CD4-positive, alpha-beta T cell treated with Interferon alpha-2 for 1 hour (primary cell): ENCODE data around the gene DTNB.
"Not testable (repeated sequence)": the region's sequence is repeated elsewhere in the genome, so short reads cannot be mapped to it uniquely, and the experiment has no call there.

Source experiments
- DNase-seq, 2 donors: peaks; one replicate each; pipeline ENCODE4 v3.0.0-alpha.2; 2020 to 2022

The DTNB gene

GRCh38 chr2:25620077-25620476 is 53.3 kb downstream of the DTNB start:
- DNase-seq: no peak

- DNase-seq: no peak
Measured at GRCh38 chr2:25619185-25619584, 54.2 kb downstream of the DTNB start.

GRCh38 chr2:25618676-25619075 is 54.7 kb downstream of the DTNB start:
- DNase-seq: no peak

GRCh38 chr2:25617948-25618646 is 55.3 kb downstream of the DTNB start:
- DNase-seq: no peak

- no peak for DNase-seq
Measured at GRCh38 chr2:25615920-25616319, 57.5 kb downstream of the DTNB start.

- DNase-seq: no peak
Measured at GRCh38 chr2:25615386-25615785, 58.0 kb downstream of the DTNB start.

- DNase-seq: no peak
Measured at GRCh38 chr2:25614711-25615110, 58.7 kb downstream of the DTNB start.

- no peak for DNase-seq
Measured at GRCh38 chr2:25608718-25609117, 64.7 kb downstream of the DTNB start.

GRCh38 chr2:25606892-25607291 is 66.5 kb downstream of the DTNB start:
- peak in 1 of 2 donors; percentile 52 for DNase-seq

GRCh38 chr2:25602333-25602723 is 71.0 kb downstream of the DTNB start:
- no peak for DNase-seq

GRCh38 chr2:25601711-25602332 is 71.6 kb downstream of the DTNB start:
- DNase-seq: not testable (repeated sequence)

- DNase-seq: no peak
Measured at GRCh38 chr2:25598911-25599310, 74.5 kb downstream of the DTNB start.

GRCh38 chr2:25598332-25598731 is 75.0 kb downstream of the DTNB start:
- no peak for DNase-seq

GRCh38 chr2:25597881-25598280 is 75.5 kb downstream of the DTNB start:
- peak in 1 of 2 donors; percentile 5 for DNase-seq

- DNase-seq: no peak
Measured at GRCh38 chr2:25596516-25597244, 76.7 kb downstream of the DTNB start.

- no peak for DNase-seq
Measured at GRCh38 chr2:25595393-25595792, 78.0 kb downstream of the DTNB start.

- DNase-seq: no peak
Measured at GRCh38 chr2:25594991-25595390, 78.4 kb downstream of the DTNB start.

GRCh38 chr2:25592766-25593292 is 80.5 kb downstream of the DTNB start:
- DNase-seq: no peak

GRCh38 chr2:25590921-25591505 is 82.4 kb downstream of the DTNB start:
- DNase-seq: no peak

GRCh38 chr2:25589676-25590205 is 83.6 kb downstream of the DTNB start:
- no peak for DNase-seq

GRCh38 chr2:25588576-25588975 is 84.8 kb downstream of the DTNB start:
- DNase-seq: no peak

GRCh38 chr2:25587361-25587760 is 86.0 kb downstream of the DTNB start:
- peak in 1 of 2 donors; percentile 23 for DNase-seq

GRCh38 chr2:25586726-25587144 is 86.6 kb downstream of the DTNB start:
- DNase-seq: no peak
